HG03095 (cell line): ENCODE results near the gene TCTN1.
A peak's percentile ranks its signal among the peaks of the same experiment; 100 is the strongest.
"Not testable (repeated sequence)": the region's sequence is repeated elsewhere in the genome, so short reads cannot be mapped to it uniquely, and the experiment has no call there.

Source experiments
- ATAC-seq: cut with Tn5 transposase; IDR thresholded peaks from one replicate; pipeline ENCODE4 v1.9.1; 2021; ENCODE audit warnings: moderate library complexity; ENCODE audit not compliant: unreplicated experiment

TCTN1 gene

DNA sequence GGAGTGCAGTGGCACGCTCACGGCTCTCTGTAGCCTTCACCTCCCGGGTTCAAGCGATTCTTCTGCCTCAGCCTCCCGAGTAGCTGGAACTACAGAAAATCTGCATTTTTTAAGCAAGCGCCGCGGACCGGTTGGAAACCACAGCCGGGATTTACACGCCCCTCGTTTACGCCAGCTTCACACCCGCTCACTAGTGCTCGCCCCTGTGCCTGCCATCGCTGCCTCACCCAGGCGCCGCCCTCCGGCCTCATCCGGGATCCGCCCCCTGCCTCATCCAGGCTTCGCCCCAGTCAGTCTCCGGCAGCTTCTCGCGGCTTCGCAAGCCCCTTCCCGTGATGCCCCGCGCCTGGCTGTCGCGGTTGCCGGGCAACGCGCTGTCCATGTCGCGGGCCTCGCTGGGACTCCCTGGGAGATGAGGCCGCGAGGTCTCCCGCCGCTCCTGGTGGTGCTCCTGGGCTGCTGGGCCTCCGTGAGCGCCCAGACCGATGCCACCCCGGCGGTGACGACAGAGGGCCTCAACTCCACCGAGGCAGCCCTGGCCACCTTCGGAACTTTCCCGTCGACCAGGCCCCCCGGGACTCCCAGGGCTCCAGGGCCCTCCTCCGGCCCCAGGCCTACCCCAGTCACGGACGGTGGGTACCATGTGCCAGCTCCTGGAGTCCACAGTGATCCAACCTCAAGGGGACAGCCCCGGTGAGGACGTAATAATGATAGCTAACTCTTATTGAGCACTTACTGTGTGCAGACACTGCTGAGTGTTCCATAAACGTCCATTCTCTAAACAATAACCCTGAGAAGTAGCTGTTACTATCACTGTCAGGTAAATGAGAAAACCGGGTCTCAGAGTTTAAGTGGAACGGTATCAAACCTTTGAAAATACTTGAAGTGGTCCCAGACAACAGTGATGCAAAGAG lies at the start of gene TCTN1:
TCTN1 (plus strand) TSS at position 359 of the 914 bp plus-strand sequence; CDS start at position 413, 54 bp downstream.
- ATAC-seq, result peak; percentile 87

DNA sequence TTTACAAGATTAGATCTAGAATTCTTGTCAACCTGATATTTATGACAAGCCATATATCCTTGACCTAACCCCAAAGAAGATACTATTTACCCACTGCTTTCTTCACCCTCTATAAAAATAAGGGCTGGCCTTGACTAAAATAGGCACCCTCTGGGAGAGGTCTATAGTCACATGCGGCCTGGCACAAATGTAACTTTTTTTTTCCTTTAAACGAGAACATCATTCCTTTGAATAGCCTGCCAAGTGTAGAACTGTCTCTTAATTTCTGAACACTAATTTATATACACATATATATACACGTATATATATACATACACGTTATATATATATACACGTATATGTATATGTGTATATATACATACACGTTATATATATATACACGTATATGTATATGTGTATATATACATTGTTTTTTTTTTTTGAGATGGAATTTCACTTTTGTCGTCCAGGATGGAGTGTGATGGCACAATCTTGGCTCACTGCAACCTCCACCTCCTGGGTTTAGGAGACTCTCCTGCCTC lies 49.4 kb upstream of the TCTN1 start:
- no peak for ATAC-seq

DNA sequence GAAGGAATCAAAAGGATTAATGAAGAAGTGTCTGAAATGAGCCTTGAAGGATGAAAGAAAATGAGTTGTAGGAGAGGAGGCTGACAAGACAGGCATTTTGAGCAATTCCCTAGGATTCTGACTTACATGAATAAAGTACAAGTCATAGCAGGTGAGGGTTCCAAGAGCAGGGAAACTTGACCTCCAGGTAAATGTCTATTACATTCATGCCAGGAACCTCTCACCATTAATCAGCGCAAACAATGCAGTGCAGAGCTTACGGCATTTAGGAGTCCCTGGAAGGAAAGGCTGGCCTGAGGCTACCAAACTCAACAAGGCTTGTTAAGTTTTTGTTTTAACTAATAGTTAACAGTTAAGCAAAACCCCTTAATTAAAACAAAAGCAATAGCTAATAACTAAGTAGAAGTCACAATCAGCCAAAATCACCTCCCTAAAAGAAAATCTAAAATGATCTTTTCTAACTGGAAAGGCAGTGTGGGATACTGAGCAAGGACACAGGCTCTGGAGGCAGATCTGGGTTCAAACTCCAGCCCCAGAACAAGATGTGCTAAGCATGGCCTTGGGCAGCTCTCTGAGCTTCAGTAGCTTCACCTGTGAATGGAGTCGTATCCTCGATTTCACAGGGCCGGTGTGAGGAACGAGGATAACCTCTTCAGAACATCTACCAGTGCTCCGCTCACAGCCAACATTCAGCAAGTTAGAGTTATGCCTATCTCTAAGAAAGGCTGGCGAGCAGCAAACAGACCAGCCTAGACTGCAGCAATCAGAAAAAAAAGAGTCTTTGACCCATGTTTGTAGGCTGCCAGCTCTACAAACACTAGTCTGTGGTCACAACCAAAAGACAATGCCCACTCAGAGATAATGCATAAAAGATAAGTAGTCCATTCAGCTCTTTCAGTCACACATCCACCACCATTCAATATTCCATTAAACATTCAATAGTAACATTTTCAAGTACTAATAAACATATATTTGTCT lies 47.7 kb upstream of the TCTN1 start:
- ATAC-seq, result no peak

DNA sequence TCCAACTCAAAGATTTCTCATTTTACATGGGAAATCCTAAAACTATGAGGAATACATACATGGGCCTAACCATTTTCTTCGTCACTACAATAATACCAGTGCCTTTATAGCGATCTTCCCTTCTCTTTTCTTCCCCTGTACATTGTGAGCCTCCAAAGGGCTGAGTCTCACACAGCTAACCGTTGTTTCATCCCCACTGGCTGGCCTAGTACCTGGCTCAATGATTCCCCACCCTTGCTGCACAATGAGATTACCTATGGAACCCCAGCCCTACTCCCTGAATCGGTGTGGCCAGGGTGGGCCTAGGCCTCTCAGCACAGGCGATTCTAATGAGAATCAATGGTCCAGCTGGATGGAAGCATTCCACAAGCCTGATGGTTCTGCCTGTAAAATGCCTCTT lies 46.9 kb upstream of the TCTN1 start:
- ATAC-seq, result no peak

DNA sequence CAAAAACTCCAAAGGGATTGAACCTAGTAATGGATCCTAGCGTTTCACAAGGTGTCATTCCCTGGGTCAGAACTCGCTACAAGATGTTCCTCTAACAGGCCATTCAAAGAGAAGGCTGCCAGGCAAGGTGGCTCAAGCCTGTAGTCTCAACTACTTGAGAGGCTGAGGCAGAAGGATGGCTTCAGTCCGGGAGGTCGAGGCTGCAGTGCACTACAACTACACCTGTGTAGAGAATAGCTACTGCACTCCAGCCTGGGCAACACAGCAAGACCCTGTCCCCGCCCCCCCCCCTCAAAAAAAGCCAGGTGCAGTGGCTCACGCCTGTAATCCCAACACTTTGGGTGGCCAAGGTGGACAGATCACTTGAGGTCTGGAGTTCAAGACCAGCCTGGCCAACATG lies 45.2 kb upstream of the TCTN1 start:
- ATAC-seq, result no peak

DNA sequence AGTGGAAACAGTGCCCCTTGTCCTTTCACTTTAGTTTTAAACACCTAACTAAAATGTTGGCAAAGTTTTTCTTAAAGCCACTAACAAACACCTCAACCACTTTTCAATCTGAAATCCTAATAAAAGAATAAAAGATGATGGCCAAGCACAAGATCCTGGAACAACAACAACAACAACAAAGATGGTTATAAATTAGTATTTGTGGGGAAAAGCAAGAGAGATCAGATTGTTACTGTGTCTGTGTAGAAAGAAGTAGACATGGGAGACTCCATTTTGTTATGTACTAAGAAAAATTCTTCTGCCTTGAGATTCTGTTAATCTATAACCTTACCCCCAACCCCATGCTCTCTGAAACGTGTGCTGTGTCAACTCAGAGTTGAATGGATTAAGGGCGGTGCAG lies 44.1 kb upstream of the TCTN1 start:
- ATAC-seq, result not testable (repeated sequence)

DNA sequence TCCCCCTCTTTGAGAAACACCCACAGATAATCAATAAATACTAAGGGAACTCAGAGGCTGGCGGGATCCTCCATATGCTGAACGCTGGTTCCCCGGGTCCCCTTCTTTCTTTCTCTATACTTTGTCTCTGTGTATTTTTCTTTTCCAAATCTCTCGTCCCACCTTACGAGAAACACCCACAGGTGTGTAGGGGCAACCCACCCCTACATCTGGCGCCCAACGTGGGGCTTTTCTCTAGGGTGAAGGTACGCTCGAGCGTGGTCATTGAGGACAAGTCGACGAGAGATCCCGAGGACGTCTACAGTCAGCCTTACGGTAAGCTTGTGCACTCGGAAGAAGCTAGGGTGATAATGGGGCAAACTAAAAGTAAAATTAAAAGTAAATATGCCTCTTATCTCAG lies 43.1 kb upstream of the TCTN1 start:
- not testable (repeated sequence) for ATAC-seq

DNA sequence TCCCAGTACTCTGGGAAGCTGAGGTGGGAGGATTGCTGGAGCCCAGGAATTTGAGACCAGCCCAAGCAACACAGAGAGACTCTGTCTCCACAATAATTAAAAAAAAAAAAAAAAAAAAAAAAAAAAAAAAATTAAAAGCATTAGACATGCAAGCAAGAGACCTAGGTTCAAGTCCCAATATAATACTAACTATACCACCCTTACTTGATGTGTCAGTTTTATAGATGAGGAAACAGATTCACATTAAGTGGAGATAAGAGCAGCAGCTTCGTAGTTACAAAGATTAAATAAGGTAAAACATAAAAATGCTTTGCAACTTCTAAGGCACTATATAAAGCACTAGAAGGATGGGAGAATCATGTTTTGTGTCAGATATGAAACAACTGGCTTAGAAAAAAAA lies 39.9 kb upstream of the TCTN1 start:
- ATAC-seq, result no peak

DNA sequence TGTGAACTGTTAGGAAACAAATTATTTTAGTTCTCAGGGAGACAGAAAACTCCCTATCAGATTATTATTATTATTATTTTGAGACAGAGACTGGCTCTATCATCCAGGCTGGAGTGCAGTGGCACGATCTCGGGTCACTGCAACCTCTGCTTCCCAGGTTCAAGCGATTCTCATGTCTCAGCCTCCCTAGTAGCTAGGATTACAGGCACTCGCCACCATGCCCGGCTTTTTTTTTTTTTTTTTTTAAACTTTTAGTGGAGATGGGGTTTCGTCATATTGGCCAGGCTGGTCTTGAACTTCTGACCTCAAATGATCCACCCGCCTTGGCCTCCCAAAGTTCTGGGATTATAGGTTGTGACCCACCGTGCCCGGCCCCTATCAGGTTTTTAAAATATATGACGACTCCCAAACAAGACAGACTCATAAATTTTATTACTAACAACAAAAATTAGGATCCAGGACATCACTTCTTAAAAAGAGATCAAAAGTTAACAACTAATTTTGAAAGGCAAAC lies 39.2 kb upstream of the TCTN1 start:
- not testable (repeated sequence) for ATAC-seq

DNA sequence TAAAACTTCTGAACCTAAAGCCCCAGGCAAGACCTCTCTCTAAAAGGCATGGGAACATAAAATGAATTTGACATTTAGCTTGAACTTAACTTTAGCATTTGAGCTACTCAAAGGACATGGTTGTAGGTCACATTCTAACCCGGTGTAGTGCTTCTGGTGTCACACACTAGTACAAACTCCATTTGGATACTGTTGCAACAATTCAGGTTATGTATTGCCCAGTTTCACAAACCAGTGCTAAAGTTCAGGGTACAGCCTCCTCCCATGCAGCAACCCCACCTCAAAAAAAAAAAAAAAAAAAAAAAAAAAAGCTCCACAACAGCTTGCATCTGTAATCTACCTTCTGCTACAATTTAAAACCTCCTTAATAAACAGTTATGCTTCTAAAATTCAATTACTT lies 38.6 kb upstream of the TCTN1 start:
- no peak for ATAC-seq

DNA sequence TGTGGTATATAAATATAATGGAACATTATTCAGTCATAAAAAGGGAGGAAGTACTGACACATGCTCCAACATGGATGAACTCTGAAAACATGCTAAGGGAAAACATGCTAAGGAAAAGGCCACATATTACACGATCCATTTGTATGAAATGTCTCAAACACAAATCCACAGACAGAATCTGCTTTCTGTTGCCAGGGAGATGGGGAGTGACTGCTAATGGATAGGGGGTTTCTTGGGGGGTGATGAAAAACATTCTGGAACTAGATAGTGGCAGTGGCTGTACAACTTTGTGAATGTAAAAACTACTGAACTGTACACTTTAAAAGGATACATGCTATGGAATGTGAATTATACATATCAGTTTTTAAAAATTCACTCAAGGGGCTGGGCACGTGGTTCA lies 37.4 kb upstream of the TCTN1 start:
- no peak for ATAC-seq

DNA sequence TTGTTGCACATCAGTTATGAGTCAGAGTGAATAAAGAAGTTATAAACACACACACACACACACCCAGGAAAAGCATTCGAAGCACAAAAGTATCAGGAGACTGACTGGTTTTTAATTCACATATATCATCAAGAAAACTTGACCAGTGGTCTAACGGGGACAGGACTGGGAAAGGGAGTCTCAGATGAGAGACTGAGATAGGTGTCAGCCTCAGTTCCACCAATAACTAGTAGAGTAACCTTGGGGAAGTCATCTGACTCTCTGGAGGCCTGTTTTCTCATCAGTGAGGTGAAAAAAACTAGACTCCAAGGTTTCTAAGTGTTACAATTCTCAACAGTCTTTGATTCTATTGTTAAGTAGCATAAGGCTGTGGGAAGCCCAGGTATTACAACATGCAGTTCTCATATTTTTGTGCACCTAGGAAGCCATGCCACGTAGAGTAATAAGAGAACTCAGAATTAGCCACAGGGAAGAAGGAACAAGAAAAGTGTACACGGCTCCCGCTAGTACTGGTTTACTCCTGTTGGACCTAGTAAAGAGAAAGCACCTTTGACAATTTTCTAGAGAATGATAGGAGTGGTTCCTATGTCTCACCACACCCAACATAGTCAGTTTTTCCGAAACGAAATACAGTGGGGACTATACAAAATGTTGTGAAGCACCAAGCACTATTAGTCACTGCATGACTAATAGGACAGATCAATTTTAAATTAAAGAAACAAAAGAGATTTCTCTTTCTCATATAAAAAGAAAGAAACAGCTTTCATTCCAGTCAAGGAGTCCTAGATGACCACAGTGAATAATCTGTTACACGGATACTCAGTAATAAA lies 35.9 kb upstream of the TCTN1 start:
- no peak for ATAC-seq

DNA sequence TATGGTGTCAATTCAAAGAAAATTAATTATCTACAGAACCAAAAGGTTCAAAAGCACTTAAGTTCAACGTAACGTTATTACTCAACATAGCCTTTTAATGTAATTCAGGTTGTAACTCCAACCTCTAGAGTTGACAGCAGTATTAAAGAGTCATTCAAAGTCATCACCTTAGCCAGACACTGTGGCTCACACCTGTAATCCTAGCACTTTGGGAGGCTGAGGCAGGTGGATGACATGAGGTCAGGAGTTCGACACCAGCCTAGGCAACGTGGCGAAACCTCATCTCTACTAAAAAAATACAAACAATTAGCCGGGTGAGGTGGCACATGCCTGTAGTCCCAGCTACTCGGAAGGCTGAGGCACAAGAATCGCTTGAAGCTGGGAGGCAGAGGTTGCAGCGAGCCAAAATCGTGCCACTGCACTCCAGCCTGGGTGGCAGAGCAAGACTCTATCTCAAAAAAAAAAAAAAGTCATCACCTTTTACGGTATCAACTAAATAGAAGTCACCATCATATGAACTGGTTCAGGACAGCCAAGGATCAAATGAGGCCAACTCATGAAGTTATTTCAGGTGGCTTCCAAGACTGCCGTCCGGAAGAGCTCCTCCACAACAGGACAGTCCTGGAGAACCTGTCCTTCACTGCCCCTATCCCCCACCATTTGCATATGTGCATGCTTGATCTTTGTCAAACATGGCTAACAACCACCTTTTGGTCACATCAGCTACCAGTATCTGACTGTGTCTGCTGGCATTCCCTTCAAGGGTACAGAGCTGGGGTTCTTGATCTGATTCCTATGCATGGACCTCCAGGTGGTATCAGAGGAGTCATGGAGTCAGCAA lies 35.0 kb upstream of the TCTN1 start:
- no peak for ATAC-seq

DNA sequence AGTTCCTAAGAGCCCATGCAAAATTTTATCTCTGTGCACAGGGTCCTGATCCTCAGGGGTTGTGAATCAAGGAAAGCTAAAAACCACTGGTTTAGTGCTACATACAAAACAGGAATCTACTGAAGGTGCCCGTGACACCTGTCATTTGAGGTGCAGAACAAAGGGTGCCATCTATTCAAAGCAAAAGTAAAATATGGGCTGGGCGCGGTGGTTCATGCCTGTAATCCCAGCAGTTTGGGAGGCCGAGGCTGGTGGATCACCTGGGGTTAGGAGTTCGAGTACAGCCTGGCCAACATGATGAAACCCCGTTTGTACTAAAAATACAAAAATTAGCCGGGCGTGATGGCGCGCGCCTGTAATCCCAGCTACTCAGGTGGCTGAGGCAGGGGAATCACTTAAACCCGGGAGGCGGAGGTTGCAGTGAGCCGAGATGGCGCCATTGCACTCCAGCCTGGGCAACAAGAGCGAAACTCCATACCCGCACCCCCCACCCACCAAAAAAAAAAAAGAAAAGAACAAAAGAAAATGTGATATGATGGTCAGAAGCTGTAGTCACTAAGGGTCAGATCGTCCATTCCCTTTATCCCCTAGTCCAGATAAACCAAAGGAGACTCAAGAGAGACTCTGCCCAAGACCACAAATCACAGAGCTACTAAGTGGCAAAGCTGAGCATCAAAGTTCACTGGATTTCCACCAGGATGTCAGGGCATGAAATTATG lies 34.2 kb upstream of the TCTN1 start:
- no peak for ATAC-seq

DNA sequence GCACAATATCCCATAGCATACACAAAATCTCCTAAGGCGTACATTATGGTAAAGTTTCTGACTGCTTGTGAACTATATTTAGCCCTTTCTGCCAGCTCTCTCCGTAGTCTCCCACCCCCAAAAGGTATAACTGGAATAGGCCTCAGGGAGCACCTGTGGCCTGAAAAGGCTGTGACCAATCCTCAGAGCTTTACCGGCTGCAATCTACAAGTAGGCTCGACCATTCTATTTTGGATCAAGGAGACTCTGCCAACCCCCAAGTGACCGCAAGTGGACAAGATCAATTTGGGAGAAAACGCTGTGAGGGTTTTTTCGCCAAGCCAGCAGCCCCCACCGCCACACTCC lies 32.0 kb upstream of the TCTN1 start:
- ATAC-seq, result no peak

DNA sequence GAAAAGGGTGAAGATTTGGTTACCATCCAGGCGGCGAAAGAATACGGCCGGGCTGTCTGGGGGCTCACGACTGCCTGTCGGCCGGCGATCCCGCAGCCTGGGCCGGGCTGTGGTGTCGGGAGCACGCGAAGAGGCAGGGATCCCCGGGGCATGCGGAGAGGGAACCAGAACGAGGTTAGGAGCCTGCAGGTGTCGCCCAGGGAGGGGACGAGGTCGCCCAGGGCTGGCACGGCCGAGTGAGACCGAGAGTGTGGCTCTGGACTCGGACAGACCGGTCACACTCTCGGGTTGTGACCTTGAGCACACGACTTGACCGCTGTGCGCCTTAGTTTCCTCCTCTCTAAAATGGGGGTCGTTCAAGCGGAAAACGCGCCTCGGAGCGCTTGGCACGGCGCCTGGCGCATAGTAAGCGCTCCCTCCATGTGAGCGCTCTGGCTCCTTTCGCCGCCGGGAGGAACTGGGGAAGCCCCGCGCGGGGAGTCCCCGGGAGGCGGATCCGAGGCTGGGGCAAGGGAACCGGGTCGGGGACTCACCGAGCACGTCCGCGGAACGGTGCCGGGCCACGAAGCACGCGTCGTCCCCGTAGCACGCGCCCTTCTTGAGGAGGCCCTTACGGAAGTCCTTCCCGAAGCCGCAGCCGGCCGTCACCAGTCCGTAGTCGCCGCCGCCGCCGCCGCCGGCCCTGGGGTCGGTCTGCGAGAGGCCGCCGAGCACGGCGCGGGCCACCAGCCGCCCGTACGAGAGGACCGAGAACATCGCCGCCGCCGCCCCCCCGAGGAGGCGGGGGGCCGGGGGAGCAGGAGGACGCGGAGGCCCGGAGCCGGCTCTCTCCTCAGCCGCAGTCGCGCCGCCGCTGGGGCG lies 31.4 kb upstream of the TCTN1 start:
- peak; percentile 34 for ATAC-seq

DNA sequence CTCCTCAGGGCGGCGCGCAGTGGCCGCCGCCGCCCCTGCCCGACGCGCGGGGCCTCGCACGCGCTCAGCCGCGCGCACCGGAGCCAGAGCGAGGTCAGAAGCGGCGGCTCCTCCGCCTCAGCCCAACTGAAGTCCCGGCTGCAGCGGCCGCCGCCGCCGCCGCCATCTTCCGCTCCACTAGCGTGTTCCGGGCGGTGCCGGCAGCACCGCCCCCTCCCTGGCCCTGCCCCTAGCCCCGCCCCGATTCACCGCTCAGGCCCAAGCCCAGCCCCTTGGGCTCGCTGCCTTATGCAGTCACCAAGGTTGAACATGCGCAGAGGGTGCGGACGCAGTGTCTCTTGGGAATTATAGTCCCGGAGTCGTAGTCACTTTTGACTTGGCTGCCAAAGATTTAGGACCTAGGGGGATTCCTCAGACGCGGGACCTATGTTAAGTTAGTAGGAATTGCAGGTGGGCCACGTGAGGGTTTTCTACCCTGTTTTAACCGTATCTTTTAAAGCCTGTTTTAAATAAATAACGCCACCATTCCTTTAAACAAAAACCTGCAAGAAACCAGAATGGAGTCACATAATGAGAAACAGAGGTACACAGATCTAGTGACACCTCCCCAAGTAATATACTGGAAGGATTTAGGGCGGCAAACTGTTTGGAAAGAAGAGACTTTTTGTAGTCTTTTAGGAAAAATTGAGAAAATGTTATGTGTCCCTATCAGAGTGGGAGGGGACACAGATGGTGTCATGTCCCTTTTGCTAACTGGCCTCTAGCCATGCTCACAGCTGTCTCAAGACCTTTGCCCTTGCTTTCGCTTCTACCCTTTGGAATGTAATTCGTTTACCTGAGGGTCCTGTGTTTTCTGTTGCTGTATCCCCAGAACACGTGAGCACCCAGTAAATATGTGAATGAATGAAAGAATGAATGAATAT lies 30.5 kb upstream of the TCTN1 start, which contains the start of gene PPTC7:
PPTC7 (minus strand) TSS at position 182 of the 923 bp plus-strand sequence. CDS start 287 bp downstream, outside the sequence.
- ATAC-seq, result peak; percentile 77
